Effector CD4-positive, alpha-beta T cell (primary cell): Measurements from ENCODE around the gene CISD2.
"Not testable (repeated sequence)": the region's sequence is repeated elsewhere in the genome, so short reads cannot be mapped to it uniquely, and the experiment has no call there.

Source experiments
- DNase-seq: peaks from one replicate; pipeline ENCODE4 v3.0.0-alpha.2; 2020

The CISD2 gene

GRCh38 chr4:102935716-102936115 lies 66.9 kb downstream of the CISD2 start:
- DNase-seq = no peak

GRCh38 chr4:102938063-102938462 lies 69.3 kb downstream of the CISD2 start:
- DNase-seq = not testable (repeated sequence)
